ENCODE measurements around the gene ZSCAN20.

The ZSCAN20 gene

DNA sequence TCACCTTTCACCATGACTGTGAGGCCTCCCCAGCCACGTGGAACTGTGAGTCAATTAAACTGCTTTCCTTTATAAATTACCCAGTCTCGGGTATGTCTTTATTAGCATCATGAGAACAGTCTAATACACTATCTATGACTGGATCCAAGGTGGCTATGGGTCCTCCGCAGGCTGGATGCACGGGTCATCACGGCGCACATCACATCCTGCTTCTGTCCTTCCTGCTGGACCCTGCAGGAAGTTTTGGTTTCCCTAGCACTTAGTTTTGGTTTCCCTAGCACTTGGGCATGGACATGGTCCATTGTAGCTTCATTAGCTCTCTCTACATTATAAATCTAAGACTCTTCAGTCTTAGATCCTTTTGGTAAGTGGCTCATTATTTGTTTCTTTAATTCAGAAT lies 27.3 kb upstream of the ZSCAN20 start:
- DNase-seq, result no peak

- no peak for DNase-seq
These were observed 25.9 kb upstream of the ZSCAN20 start for GRCh38 chr1:33446590-33446989.

- DNase-seq, result no peak
These were observed 17.7 kb upstream of the ZSCAN20 start for GRCh38 chr1:33454646-33455282.

DNA sequence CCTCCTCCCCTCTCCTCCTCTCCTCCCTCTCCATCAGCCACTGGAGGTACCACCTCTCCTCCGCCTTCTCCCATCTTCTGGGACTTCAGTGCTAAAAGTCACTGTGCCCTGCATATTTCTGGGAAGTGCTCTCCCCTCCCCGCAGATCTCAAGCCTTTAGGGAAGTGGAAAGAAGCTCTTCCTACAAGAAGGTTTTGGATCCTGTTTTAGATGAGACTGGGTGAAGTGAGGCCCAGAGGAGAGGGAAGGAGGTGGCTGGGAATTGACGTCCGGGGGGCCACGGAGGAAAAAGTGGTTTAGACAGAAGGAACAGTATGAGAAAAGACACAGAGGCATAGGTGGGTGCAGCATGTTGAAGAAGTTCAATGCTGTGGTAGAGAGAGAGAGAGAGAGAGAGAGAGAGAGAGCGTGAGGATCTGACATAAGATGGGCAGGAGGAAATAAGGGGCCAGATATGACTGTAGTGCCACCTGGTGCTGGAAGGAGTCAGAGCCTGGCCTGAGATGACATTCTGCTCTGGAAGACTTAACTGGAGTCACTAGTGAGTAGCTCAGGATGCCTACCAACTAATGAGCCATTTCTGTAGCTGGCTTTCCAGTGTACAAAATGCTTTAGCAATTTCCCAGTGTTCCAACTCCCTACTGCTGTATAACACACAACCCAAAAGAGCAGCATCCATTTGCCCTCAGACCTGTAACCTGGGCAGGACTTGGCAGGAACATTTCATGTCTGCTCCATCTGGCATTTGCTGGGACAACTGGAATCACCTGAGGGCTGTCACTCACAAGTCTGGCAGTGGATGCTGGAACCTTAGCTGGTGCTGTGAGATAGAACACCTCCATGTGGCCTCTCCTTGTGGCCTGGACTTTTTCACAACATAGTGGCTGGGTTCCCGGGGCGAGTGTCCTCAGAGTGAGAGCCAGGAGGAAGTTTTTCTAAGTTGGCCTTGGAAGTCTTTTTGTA lies 16.6 kb upstream of the ZSCAN20 start:
- peak; percentile 17 for DNase-seq

DNA sequence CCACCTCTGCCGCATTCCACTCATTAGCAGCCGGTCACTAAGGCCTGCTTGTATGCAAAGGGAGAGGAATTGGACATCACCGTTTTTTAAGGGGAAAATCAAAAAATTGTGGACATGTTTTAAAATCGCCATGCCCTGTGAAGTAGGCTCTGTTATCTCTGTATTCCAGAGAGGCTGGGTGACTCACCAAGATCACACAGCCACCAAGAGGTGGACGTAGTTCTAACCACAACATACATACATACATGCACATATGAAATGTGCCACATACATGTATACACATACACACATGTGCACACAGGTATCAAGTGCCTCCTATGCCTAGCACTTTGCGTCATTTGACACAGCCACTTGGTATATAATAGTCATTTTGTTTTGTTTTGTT lies 16.0 kb upstream of the ZSCAN20 start:
- DNase-seq, result no peak

DNA sequence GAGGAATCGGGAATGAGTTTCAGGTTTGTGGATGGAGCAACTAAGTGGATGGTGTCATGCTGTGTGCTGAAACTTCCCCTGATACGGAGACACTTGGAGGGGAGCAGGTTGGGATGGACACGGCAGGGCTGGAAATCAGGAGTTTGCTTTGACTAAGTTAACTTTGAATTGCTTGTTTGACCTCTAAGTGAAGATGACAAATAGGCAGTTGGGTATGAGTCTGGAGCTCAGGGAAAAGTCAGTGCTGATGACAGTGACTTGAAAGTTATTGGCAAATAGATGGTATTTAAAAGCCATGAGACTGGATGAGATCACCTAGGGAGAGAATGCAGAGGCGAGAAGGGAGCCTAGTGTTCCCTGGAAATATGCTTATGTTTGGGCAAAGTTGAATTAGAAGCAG lies 12.8 kb upstream of the ZSCAN20 start:
- no peak for DNase-seq

GRCh38 chr1:33460144-33460543 lies 12.3 kb upstream of the ZSCAN20 start:
- no peak for DNase-seq

DNA sequence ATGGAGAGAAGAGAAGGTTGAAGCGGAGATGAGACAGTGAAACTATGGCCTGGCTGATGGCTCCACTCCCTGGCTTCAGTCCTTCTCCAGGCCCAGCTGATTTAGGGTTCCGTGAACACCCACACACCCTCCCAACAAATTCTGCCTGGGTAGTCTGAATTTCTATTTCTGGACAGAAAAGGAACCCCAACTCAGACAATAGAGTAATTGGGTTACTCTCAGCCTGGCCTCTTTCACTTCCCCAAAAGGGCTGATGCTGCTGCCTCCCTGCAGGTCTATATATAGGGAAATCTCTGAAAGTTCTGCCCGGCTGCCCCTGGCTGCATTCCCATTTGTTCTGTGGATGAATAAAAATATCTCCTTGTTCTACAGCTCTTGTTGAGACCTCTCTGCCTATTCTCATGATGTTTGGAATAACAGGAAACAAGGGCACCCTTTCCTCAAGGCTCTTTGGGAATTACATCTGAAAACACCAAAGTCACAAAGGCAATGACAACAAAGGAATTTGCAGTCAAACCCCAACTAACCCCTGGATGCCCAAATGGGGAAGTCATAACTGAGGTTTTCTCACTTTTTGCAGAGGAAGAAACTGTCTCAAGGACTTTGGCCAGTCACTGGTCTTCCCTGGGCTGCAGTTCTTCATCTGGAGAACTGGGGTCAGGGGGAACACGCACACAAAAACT lies 11.4 kb upstream of the ZSCAN20 start:
- no peak for DNase-seq

DNA sequence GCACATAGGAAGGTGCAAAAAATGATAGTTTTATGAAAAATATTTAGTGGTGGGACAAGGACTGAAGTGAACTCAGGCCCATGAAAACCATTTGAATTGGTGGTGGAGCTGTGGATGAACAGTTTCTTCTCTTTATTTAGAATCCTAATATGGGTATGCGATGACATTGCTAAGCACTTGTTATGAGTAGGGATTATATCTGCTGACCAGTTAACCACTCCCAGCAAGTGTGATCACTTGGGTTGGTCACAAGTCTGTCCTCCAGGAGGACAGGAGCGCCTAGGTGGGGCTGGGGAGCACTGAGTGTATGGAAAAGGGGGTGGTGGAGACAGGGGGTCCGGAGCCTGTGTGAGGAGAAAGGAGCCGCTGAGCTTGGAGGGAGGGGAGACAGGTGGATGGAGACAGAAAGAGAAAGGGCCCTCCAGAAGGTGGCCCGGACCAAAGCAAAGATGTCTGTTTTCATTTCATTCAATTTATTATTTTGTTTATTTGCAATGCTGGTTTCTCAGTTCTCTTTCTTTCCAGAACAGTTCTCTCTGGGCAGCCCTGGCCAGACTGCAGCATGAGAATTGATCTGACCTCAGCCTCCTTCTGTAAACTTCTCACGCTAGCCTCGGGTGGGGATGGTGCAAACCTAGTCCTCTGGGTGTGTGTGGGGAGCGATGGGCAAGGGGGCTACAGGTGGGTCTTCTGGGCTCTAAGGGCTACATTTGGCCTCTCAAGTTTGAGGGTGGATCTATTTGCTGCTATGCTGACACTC lies 9.9 kb upstream of the ZSCAN20 start:
- DNase-seq, result no peak

GRCh38 chr1:33464552-33464951 lies 7.9 kb upstream of the ZSCAN20 start:
- DNase-seq, result no peak

GRCh38 chr1:33465316-33465715 lies 7.1 kb upstream of the ZSCAN20 start:
- no peak for DNase-seq

DNA sequence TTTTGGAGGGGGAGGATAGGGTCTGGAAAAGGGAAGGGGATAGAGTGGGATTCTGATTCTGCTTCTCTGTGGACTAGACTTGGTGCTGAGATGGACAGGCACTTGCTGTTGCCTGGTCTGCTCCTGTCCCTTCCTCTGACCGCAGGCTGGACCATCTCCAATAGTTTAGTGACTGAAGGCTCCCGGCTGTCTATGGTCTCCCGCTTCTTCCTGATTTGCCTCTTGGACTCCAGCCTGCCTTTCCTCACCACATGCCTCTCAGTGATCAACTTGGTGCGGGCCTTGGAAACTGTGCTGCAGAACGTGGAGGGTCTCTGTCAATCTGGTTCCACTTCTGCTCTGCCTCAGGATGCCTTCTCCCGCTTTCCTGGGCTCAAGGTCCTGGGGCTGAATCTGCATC lies 6.3 kb upstream of the ZSCAN20 start:
- DNase-seq, result no peak

DNA sequence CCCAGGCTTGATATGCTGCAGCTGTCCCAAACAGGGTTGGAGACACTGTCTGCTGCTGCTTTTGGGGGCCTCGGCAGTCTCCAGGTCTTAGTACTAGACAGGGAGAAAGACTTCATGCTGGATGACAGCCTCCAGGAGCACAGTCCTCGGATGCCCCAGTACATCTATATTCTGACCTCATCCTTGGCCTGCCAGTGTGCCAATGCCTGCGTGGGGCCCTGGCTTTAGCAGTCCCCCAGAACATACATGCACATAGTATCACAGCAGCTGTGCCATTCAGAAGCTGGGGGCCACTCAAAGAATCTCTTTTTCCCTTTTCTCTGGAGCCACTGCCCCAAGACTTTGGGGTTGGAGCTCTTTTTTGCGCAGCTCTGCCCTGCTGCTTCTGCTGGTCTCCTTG lies 4.4 kb upstream of the ZSCAN20 start:
- DNase-seq, result no peak

DNA sequence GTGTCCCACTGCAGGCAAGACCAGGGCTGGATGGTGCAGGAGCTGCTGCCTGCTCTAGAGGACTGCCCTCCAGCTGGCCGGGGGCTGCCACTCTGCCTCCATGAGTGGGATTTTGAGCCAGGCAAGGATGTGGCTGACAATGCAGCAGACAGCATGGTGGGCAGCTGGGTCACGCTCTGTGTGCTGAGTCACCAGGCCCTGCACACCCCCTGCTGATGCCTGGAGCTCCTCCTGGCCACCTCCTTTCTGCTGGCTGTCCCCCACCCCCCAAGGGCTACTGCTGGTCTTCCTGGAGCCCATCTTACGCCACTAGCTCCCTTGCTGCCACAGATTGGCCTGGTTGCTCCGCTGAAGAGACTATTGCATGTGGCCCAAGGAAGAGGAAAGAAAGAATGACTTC lies 3.9 kb upstream of the ZSCAN20 start:
- no peak for DNase-seq

- DNase-seq, result no peak
These were observed 3.5 kb upstream of the ZSCAN20 start for GRCh38 chr1:33468967-33469366.

- DNase-seq, result no peak
These were observed 2.8 kb upstream of the ZSCAN20 start for GRCh38 chr1:33469691-33470090.

GRCh38 chr1:33470495-33471012 lies 1.9 kb upstream of the ZSCAN20 start:
- peak; percentile 54 for DNase-seq

DNA sequence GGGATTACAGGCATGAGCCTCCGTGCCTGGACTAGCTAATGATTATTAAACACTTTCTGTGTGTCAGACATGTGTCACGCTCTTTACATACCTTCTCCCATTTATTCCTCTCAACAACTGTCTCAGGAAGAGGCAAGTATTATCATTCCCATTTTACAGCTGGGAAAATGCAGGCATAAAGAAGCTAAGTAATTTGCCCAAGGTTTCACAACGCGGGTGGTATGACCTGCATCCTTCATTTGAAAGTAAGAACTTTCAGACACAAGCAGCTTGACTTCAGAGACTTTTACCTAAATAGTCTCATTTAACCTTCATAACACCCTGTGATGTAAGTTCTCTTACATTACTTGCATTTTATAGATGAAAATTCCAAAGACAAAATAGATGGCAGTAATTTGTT lies 1.0 kb upstream of the ZSCAN20 start:
- no peak for DNase-seq

- DNase-seq, result no peak
These were observed 1.5 kb downstream of the ZSCAN20 start for GRCh38 chr1:33473900-33474299.

GRCh38 chr1:33477451-33477850 lies 5.0 kb downstream of the ZSCAN20 start:
- DNase-seq, result no peak

DNA sequence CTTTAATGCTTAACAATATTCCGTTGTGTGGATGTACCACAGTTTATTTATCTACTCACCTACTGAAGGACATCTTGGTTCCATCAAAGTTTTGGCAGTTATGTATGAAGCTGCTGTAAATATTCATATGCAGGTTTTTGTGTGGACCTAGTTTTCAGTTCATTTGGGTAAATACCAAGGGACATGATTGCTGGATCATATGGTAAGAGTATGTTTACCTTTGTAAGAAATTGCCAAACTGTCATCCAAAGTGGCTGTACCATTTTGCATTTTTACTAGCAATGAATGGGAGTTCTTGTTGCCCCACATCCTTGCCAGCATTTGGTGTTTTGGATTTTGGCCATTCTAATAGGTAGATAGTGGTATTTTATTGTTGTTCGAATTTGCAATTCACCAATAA lies 10.0 kb downstream of the ZSCAN20 start:
- DNase-seq, result no peak

DNA sequence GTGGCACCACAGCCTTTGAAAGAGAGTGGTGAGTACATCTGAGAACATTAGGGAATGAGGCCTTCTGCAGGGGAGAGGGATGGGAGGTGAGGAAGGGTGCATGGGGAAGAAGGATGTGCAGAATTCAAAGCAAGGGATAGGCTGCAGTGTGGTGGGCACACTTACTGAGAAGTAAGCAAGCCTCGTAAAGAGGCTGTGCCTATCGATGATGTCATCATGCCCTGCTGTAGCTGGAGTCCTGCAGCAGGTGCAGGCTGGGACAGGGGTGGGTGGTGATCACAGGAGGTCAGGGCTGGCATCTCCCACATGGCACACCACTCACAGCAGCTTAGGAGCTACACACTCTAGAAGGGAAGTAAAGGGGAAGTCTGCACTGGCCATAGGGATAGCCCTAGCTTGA lies 16.2 kb downstream of the ZSCAN20 start:
- no peak for DNase-seq

GRCh38 chr1:33494929-33495328 lies 22.5 kb downstream of the ZSCAN20 start:
- no peak for DNase-seq
